Breast epithelium (tissue), 4 donors: ENCODE results near the gene HOXC10. TPM values are rescaled to one million over a fixed set of nuclear protein-coding genes. Genes with fewer than 3 reads are reported as not detected.

Experiments
- DNase-seq, 2 donors: peaks; one replicate each; pipeline ENCODE4 v3.0.0-alpha.2; 2019; ENCODE audit warnings: low spot score in 2 of 2
- H3K27ac ChIP-seq, 2 donors: fragments of 200-600 bp; sonication (generic) in 1 of 2; one replicate each; pipeline ENCODE4 v1.5.1; 2016 to 2019; ENCODE audit warnings: mild to moderate bottlenecking in 1 of 2
- H3K27me3 ChIP-seq, 2 donors: fragments of 200-600 bp; sonication (generic) in 1 of 2; one replicate each; pipeline versions ENCODE4 v1.5.1 to v1.6.0; 2017 to 2019; ENCODE audit warnings: control low read depth in 1 of 2, mild to moderate bottlenecking in 1 of 2
- H3K36me3 ChIP-seq: fragments of 200-600 bp; one replicate; pipeline ENCODE4 v1.5.1; 2019
- H3K4me1 ChIP-seq, 2 donors: fragments of 200-600 bp; sonication (generic); one replicate each; pipeline ENCODE4 v1.5.1; 2016 to 2019; ENCODE audit warnings: control low read depth in 1 of 2
- H3K4me3 ChIP-seq, 3 donors: fragments of 200-600 bp; sonication (generic); 1 replicate in 2 of 3; 2 replicates in 1 of 3; pipeline ENCODE4 v1.5.1; 2016 to 2019; ENCODE audit warnings: mild to moderate bottlenecking in 3 of 3, moderate library complexity in 2 of 3
- H3K9me3 ChIP-seq, 2 donors: fragments of 200-600 bp; sonication (generic) in 1 of 2; one replicate each; pipeline ENCODE4 v1.5.1; 2016 to 2019; ENCODE audit warnings: control low read depth in 1 of 2
- POLR2A ChIP-seq: fragments of 450-650 bp; IDR thresholded peaks from one replicate; pipeline ENCODE4 v1.6.1; 2016; ENCODE audit warnings: antibody characterized with exemption, mild to moderate bottlenecking, moderate library complexity
- POLR2AphosphoS5 ChIP-seq, 3 donors: sonication (generic); formaldehyde crosslinking; IDR thresholded peaks; one replicate each; pipeline ENCODE4 v1.6.1; 2017; ENCODE audit warnings: antibody characterized with exemption in 3 of 3
- intact Hi-C: fragments of 100-400 bp; cut with DNase I; formaldehyde crosslinking; loops from one replicate; pipeline ENCODE4 v1.15.1; 2023; ENCODE audit warnings: low total_unique reads
- total RNA-seq, 3 donors: library from RNA; depleted of rRNA; stranded (reverse); fragments of >200 nt; gene quantifications; one replicate each; pipeline ENCODE4 v1.1.0, GENCODE V29; 2016
- TF ChIP-seq, protein P1 (sequence below), 3 donors: fragments of 450-650 bp; IDR thresholded peaks; one replicate each; pipeline ENCODE4 v1.5.1; 2016 to 2017; ENCODE audit warnings: antibody characterized with exemption in 3 of 3, mild to moderate bottlenecking in 3 of 3, moderate library complexity in 3 of 3

Gene HOXC10
- total RNA-seq, 3 donors from 2014 or later = 2.0 to 10.9 (median 4.3) TPM

DNA sequence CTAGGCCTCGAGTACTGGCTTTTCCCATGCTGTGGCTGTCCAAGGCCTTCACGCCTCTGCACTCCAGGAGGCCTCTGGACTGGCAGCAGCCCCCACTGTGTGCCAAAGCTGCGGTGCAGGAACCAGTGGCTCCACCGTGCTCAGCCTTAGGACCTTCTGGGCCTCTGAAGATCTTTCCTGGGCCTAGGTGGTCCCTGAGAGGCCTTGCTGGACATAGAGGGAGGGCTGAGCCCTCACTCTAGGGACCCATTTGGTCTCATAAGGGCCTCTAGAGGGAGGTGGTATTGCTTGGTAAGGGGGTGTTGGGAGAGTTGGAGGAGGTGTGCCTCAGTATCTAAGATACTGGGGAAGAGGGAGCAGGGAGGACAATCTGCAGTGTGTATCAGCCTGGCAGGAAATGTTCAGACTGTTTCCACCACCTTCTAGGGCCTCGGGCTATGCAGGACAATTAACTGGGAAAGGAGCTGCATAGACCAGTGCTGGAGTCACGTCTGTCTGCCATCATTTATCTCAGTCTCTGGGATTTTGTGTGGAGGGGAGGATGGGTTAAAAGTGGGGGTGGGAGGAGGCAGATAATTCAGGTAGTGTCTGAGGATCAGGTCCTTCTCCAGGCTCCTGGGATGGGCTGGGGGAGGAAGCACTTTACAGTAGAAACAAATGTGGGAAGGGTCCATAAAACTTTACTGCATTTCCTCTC, 50.8 kb downstream of the HOXC10 start:
- DNase-seq = no peak
- H3K27ac ChIP-seq = peak overlapping the region in 1 of 2 donors; percentile 38
- peaks cover 5 to 12% of the 10 kb centered on the region in 2 donors for H3K4me1 ChIP-seq
- no peaks in the 10 kb centered on the region for H3K9me3 ChIP-seq
- H3K27me3 ChIP-seq = no peaks in the 10 kb centered on the region
- H3K4me3 ChIP-seq = no peak overlapping the region
- no peaks in the 10 kb centered on the region for H3K36me3 ChIP-seq
- intact Hi-C loops = no loop called here
- no peak for TF ChIP-seq POLR2AphosphoS5 (IDR thresholded peaks at IDR 0.05)
- TF ChIP-seq, protein P1, sequence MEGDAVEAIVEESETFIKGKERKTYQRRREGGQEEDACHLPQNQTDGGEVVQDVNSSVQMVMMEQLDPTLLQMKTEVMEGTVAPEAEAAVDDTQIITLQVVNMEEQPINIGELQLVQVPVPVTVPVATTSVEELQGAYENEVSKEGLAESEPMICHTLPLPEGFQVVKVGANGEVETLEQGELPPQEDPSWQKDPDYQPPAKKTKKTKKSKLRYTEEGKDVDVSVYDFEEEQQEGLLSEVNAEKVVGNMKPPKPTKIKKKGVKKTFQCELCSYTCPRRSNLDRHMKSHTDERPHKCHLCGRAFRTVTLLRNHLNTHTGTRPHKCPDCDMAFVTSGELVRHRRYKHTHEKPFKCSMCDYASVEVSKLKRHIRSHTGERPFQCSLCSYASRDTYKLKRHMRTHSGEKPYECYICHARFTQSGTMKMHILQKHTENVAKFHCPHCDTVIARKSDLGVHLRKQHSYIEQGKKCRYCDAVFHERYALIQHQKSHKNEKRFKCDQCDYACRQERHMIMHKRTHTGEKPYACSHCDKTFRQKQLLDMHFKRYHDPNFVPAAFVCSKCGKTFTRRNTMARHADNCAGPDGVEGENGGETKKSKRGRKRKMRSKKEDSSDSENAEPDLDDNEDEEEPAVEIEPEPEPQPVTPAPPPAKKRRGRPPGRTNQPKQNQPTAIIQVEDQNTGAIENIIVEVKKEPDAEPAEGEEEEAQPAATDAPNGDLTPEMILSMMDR (IDR thresholded peaks at IDR 0.05) = no peak
- no peak for TF ChIP-seq POLR2A

DNA sequence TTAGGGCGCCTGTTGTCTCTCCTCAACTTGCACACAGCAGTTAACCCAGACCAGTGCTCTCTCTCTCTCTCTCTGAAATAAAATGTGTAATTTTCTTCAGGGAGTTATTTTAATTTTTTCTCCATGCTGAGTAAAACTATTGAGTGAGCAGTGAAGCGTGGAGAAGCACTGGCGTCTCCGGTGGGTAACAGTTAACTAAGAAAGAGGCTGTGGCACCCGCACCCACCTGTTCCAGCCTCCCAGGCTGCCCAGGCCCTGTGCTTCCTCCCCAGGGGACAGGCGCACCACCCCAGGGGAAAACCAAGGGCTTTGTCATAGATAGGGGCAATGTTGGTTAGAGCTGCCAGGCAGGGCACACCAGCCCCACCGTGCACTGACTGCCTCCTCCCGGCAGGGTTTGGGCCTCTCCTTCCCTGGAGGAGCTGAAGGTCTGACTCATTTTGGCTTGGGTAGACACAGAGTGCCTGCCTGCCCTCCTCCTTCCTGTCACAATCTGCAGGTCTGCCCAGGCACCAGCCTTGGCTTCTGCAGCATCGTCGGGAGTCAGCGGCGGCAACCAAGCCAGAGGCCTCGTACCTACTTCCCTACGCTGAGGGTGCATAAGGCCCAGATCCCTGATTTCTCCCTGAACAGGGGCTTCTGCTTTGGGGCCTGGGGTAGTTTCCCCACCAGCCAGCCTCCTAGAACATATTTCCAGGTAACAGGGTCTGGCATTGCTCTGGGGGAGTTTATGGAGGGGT, 51.8 kb downstream of the HOXC10 start:
- peaks cover 5 to 12% of the 10 kb centered on the region in 2 donors for H3K4me1 ChIP-seq
- H3K27me3 ChIP-seq = no peaks in the 10 kb centered on the region
- H3K36me3 ChIP-seq = no peaks in the 10 kb centered on the region
- no peak overlapping the region for H3K27ac ChIP-seq
- no peaks in the 10 kb centered on the region for H3K9me3 ChIP-seq
- intact Hi-C loops = no loop called here
- DNase-seq = no peak
- H3K4me3 ChIP-seq = no peak overlapping the region
- TF ChIP-seq, protein P1 (IDR thresholded peaks at IDR 0.05) = no peak
- no peak for TF ChIP-seq POLR2AphosphoS5 (IDR thresholded peaks at IDR 0.05)
- no peak for TF ChIP-seq POLR2A

DNA sequence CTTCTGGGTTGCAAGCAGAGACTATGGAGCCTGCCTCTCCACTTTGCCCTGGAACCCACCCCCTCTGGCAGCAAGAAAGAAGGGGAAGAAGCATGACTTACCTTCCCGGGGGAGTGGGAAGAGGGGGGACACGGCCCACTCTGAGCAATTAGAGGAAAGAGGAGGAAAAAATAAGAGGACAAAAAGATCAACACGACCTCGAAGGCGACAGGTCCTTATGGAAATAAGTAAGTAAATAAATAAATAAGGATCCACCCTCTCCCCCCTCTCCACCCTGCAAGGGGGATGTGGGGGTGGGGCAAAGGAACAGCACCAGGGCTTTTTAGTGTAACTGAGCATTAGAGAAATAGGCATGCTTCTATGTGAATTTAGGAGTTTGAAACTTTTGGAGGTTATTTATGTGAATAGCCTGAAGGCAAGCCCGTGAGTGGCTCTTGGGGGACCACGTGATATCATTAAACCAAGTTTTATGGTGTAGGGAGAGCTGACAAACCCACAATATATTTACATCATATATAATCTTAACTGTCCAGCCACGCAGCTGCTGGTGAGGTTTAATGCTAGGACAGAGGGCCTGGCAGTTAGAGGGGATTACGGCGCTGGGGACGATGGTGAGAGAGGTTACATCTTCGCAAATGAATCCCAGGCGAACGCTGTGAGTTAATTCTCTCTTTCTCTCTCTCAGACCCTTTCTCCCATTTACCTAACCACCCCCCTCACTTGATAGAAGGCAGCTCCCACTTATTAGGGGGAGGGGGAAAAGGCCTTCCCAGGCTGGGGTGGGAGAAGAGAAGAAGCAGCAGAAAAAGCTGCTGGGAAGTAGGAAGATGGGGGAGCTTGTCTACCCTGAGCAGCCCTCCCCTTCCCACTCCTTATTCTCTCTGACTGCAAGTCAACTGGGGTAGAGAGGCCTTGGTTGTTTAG, 52.7 kb downstream of the HOXC10 start:
- H3K4me3 ChIP-seq = no peak overlapping the region
- no peaks in the 10 kb centered on the region for H3K36me3 ChIP-seq
- no peak for TF ChIP-seq POLR2AphosphoS5 (IDR thresholded peaks at IDR 0.05)
- peaks cover 0 to 12% of the 10 kb centered on the region in 2 donors for H3K4me1 ChIP-seq
- DNase-seq = no peak
- intact Hi-C loops = no loop called here
- H3K9me3 ChIP-seq = no peaks in the 10 kb centered on the region
- H3K27me3 ChIP-seq = no peaks in the 10 kb centered on the region
- peak overlapping the region; percentile 25 to 91 for H3K27ac ChIP-seq

DNA sequence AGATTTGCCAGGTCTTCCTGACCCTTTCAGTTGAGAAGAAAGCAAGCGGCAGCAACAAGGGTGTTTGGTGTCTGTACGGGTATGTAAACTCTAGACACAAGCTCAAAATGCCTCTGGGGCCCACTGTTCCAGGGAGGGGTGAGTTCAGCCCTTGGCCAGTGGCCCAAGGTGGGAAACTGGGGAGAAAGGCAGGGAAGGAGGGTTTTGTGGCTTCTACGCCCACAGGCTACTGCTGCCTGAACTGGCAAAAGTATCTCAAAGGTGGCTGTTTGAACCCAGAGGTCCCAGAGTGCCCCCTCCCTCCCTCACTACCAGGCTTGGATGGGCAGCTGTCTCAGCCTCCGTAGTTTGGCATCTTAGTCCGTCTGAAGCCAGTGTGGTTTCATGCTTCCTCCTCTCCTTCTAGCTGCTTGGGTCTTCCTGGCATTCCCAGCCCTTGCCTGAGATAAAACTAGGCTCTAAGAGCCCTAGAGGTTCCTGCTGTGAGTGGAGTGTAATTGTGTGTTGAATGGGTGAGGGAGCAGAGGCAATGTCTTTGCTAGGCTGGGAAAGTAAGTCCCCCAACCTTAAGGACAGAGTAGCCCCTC, 53.4 kb downstream of the HOXC10 start:
- Histone ChIP-seq H3K27me3 (no peaks in the 10 kb centered on the region), H3K9me3 (no peaks in the 10 kb centered on the region), H3K36me3 (no peaks in the 10 kb centered on the region), H3K4me1 (peaks cover 0 to 12% of the 10 kb centered on the region in 2 donors), H3K4me3 (no peak overlapping the region), H3K27ac (peak overlapping the region; percentile 25 to 91)
- intact Hi-C loops = no loop called here
- TF ChIP-seq, protein P1 (IDR thresholded peaks at IDR 0.05) = peak in 1 of 3 donors; percentile 10
- no peak for TF ChIP-seq POLR2AphosphoS5 (IDR thresholded peaks at IDR 0.05)
- no peak for DNase-seq

DNA sequence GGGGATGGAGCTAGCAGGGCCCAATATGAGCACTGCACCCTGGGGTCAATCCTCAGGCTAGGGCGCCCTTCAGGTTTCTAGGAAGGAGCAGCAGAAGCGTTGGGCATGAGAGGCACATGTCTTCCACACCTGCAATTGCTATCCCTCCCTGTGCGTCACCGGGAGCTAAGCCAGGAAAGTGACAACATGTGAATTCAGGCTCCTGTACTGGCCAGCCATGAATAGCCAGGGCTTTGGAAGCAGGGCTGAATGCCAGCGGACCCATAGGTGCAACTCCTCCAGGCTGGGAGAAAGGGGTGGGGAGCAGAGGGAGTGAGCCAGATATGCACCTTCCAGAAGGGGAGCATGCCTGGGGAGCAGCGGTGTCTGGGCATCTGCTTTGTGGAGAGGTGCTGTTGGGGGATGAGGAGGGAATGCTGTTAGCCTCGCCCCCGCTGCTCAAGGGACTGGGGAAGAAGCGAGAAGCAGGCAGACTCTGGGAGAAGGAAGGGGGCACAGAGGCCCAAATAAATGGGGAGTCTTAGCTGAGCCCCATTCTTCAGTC, 54.0 kb downstream of the HOXC10 start:
- Histone ChIP-seq H3K9me3 (no peaks in the 10 kb centered on the region), H3K27me3 (no peaks in the 10 kb centered on the region), H3K36me3 (no peaks in the 10 kb centered on the region), H3K4me1 (peaks cover 0 to 11% of the 10 kb centered on the region in 2 donors), H3K4me3 (peak overlapping the region; percentile 25 to 50 (median 26)), H3K27ac (peak overlapping the region; percentile 68 to 91)
- intact Hi-C loops = no loop called here
- DNase-seq = peak in 1 of 2 donors; percentile 77
- TF ChIP-seq POLR2A (no peak), POLR2AphosphoS5 (IDR thresholded peaks at IDR 0.05) (peak in 1 of 3 donors; percentile 22)
